GM23248 (cell line): ENCODE measurements around the gene LMO7. TPM values are rescaled to one million over a fixed set of nuclear protein-coding genes. Genes with fewer than 3 reads are reported as not detected.

Experiments
- DNase-seq: peaks from one replicate; pipeline ENCODE4 v3.0.0-alpha.2; 2015
- H2AFZ ChIP-seq: fragments of 200-600 bp; sonication (generic); 2 replicates; pipeline ENCODE4 v1.6.1; 2016; ENCODE audit warnings: antibody characterized with exemption
- H3F3A ChIP-seq: fragments of 200-600 bp; sonication (generic); 2 replicates; pipeline ENCODE4 v1.6.1; 2016; ENCODE audit warnings: mild to moderate bottlenecking, antibody characterized with exemption, mixed run types; ENCODE audit not compliant: insufficient read depth
- H3K27ac ChIP-seq: fragments of 200-600 bp; sonication (generic); 2 replicates; pipeline ENCODE4 v1.5.1; 2016; ENCODE audit warnings: mild to moderate bottlenecking
- H3K27me3 ChIP-seq: fragments of 200-600 bp; sonication (generic); replicated peaks from 2 replicates; pipeline ENCODE4 v1.6.1; 2016; ENCODE audit warnings: mild to moderate bottlenecking; ENCODE audit not compliant: insufficient read depth
- H3K36me3 ChIP-seq: fragments of 200-600 bp; sonication (generic); 2 replicates; pipeline ENCODE4 v1.6.1; 2016; ENCODE audit warnings: low read depth, mild to moderate bottlenecking
- H3K4me1 ChIP-seq: fragments of 200-600 bp; sonication (generic); 2 replicates; pipeline ENCODE4 v1.6.1; 2016; ENCODE audit warnings: mild to moderate bottlenecking; ENCODE audit not compliant: insufficient read depth
- H3K4me2 ChIP-seq: fragments of 200-600 bp; sonication (generic); one replicate; pipeline ENCODE4 v1.6.1; 2016; ENCODE audit warnings: mild to moderate bottlenecking; ENCODE audit not compliant: unreplicated experiment
- H3K4me3 ChIP-seq: fragments of 200-600 bp; sonication (generic); 2 replicates; pipeline ENCODE4 v1.5.1; 2016; ENCODE audit warnings: mild to moderate bottlenecking
- H3K79me2 ChIP-seq: fragments of 200-600 bp; sonication (generic); 2 replicates; pipeline ENCODE4 v1.6.1; 2016; ENCODE audit warnings: mild to moderate bottlenecking; ENCODE audit not compliant: insufficient read depth
- H3K9ac ChIP-seq: fragments of 200-600 bp; sonication (generic); 2 replicates; pipeline ENCODE4 v1.6.1; 2016; ENCODE audit warnings: mild to moderate bottlenecking
- H3K9me2 ChIP-seq: fragments of 200-600 bp; sonication (generic); 2 replicates; pipeline ENCODE4 v1.6.1; 2016; ENCODE audit warnings: mixed run types, mild to moderate bottlenecking, moderate library complexity; ENCODE audit not compliant: insufficient read depth
- H3K9me3 ChIP-seq: fragments of 200-600 bp; sonication (generic); one replicate; pipeline ENCODE4 v1.6.1; 2017; ENCODE audit warnings: low read depth
- H4K20me1 ChIP-seq: fragments of 200-600 bp; sonication (generic); 2 replicates; pipeline ENCODE4 v1.6.0; 2016; ENCODE audit not compliant: insufficient read depth
- EZH2 ChIP-seq: fragments of 200-600 bp; sonication (generic); IDR thresholded peaks from 2 replicates; pipeline ENCODE4 v1.6.1; 2018; ENCODE audit warnings: antibody characterized with exemption, mild to moderate bottlenecking; ENCODE audit not compliant: insufficient read depth, poor library complexity, severe bottlenecking
- EZH2phosphoT487 ChIP-seq: fragments of 200-600 bp; sonication (generic); IDR thresholded peaks from 2 replicates; pipeline ENCODE4 v1.6.1; 2018; ENCODE audit warnings: antibody characterized with exemption, moderate library complexity, mild to moderate bottlenecking, low read depth; ENCODE audit not compliant: insufficient read depth
- WGBS, 2 experiments: methylation state at CpG; one replicate each; pipeline ENCODE4 v1.1.6; 2015 to 2017; ENCODE audit warnings: low lambda C conversion rate in 2 of 2, low coverage in 1 of 2; ENCODE audit errors: missing lambda C conversion rate in 2 of 2; 5-methylcytosine and 5-hydroxymethylcytosine counted together
- in situ Hi-C: fragments of 300-500 bp; cut with MboI; formaldehyde crosslinking; loops from 2 replicates; pipeline ENCODE4 v1.15.0; 2020
- polyA plus RNA-seq: library from polyadenylated mRNA; unstranded; fragments of >200 nt; fragmentation: Nextera tagmentation; extraction: Ambion mirVana; gene quantifications from 2 replicates; pipeline ENCODE4 v1.2.1, GENCODE V29; 2016
- total RNA-seq: library from RNA; depleted of rRNA; stranded (reverse); fragments of >200 nt; shearing (Covaris generic); gene quantifications from 2 replicates; pipeline ENCODE4 v1.2.3, GENCODE V29; 2014

LMO7 gene
- total and polyA plus RNA-seq, 2 experiments from 2014 or later = 288 to 318 TPM

- Histone ChIP-seq H3K9me2 (no peaks in the 10 kb centered on the region), H3K4me2 (no peak overlapping the region), H3K27me3 (no peaks in the 10 kb centered on the region), H3K36me3 (peaks cover 91% of the 10 kb centered on the region), H3K9ac (no peak overlapping the region), H3K27ac (no peak overlapping the region), H3K4me1 (peaks cover 40% of the 10 kb centered on the region), H4K20me1 (no peaks in the 10 kb centered on the region; the same call in 1 of the 2 replicates), H3K4me3 (no peak overlapping the region), H3K79me2 (peaks cover 78% of the 10 kb centered on the region), H3K9me3 (no peaks in the 10 kb centered on the region), H3F3A (peaks cover 73% of the 10 kb centered on the region), H2AFZ (no peak overlapping the region)
- DNase-seq = no peak
- TF ChIP-seq EZH2 (no peak), EZH2phosphoT487 (no peak)
- in situ Hi-C loops = no loop called here
- 85 to 86% methylated on average over 5 of the region's 5 CpGs for whole genome bisulfite sequencing, 2 experiments
Observed at GRCh38 chr13:75802161-75802560, 166.0 kb downstream of the LMO7 start.

GRCh38 chr13:75803164-75803611 lies 167.1 kb downstream of the LMO7 start:
- Histone ChIP-seq H3K9me3 (no peaks in the 10 kb centered on the region), H3K4me3 (no peak overlapping the region), H3K27me3 (no peaks in the 10 kb centered on the region), H3F3A (peaks cover 68% of the 10 kb centered on the region), H2AFZ (no peak overlapping the region), H3K79me2 (peaks cover 78% of the 10 kb centered on the region), H3K4me1 (peaks cover 32% of the 10 kb centered on the region), H3K4me2 (no peak overlapping the region), H3K9me2 (no peaks in the 10 kb centered on the region), H3K9ac (no peak overlapping the region), H4K20me1 (no peaks in the 10 kb centered on the region; the same call in 1 of the 2 replicates), H3K36me3 (peaks cover 92% of the 10 kb centered on the region), H3K27ac (no peak overlapping the region)
- DNase-seq = no peak
- 36 to 70% methylated on average over 1 of the region's 1 CpG for WGBS, 2 experiments
- in situ Hi-C loops = no loop called here
- TF ChIP-seq EZH2 (no peak), EZH2phosphoT487 (no peak)

- 94 to 96% methylated on average over 10 of the region's 10 CpGs for WGBS, 2 experiments
- H3K4me3 ChIP-seq = no peak overlapping the region
- H3K27me3 ChIP-seq = no peaks in the 10 kb centered on the region
- no peak overlapping the region for H3K27ac ChIP-seq
- H3K9me2 ChIP-seq = no peaks in the 10 kb centered on the region
- H3K9ac ChIP-seq = no peak overlapping the region
- no peaks in the 10 kb centered on the region; the same call in 1 of the 2 replicates for H4K20me1 ChIP-seq
- peaks cover 23% of the 10 kb centered on the region for H3K4me1 ChIP-seq
- H3K9me3 ChIP-seq = no peaks in the 10 kb centered on the region
- no peak overlapping the region for H2AFZ ChIP-seq
- no peak for DNase-seq
- H3F3A ChIP-seq = peaks cover 68% of the 10 kb centered on the region
- H3K79me2 ChIP-seq = peaks cover 78% of the 10 kb centered on the region
- in situ Hi-C loops = no loop called here
- H3K4me2 ChIP-seq = no peak overlapping the region
- no peak for TF ChIP-seq EZH2
- no peak for TF ChIP-seq EZH2phosphoT487
- H3K36me3 ChIP-seq = peaks cover 93% of the 10 kb centered on the region
Observed at GRCh38 chr13:75804054-75804453, 167.9 kb downstream of the LMO7 start.

- Histone ChIP-seq H3F3A (peaks cover 67% of the 10 kb centered on the region), H3K27ac (no peak overlapping the region), H3K4me2 (no peak overlapping the region), H2AFZ (no peak overlapping the region), H3K9me2 (no peaks in the 10 kb centered on the region), H3K36me3 (peaks cover 87% of the 10 kb centered on the region), H3K4me1 (peaks cover 17% of the 10 kb centered on the region), H3K9ac (no peak overlapping the region), H3K9me3 (no peaks in the 10 kb centered on the region), H4K20me1 (no peaks in the 10 kb centered on the region; the same call in 1 of the 2 replicates), H3K27me3 (no peaks in the 10 kb centered on the region), H3K4me3 (no peak overlapping the region), H3K79me2 (peaks cover 78% of the 10 kb centered on the region)
- TF ChIP-seq EZH2 (no peak), EZH2phosphoT487 (no peak)
- DNase-seq = no peak
- 97 to 99% methylated on average over 4 of the region's 4 CpGs for whole genome bisulfite sequencing, 2 experiments
- in situ Hi-C loops = no loop called here
Observed at GRCh38 chr13:75804605-75805004, 168.5 kb downstream of the LMO7 start.

GRCh38 chr13:75806117-75806516 lies 170.0 kb downstream of the LMO7 start:
- DNase-seq = no peak
- Histone ChIP-seq H3K36me3 (peaks cover 76% of the 10 kb centered on the region), H2AFZ (no peak overlapping the region), H3K79me2 (peaks cover 80% of the 10 kb centered on the region), H3F3A (peaks cover 61% of the 10 kb centered on the region), H3K4me2 (no peak overlapping the region), H3K27ac (no peak overlapping the region), H3K9me2 (no peaks in the 10 kb centered on the region), H3K9me3 (no peaks in the 10 kb centered on the region), H4K20me1 (no peaks in the 10 kb centered on the region), H3K4me1 (peaks cover 6% of the 10 kb centered on the region; the same call in 1 of the 2 replicates), H3K9ac (no peak overlapping the region), H3K4me3 (no peak overlapping the region), H3K27me3 (no peaks in the 10 kb centered on the region)
- no peak for TF ChIP-seq EZH2phosphoT487
- no peak for TF ChIP-seq EZH2
- 98% methylated on average over 7 of the region's 7 CpGs for WGBS, 2 experiments
- in situ Hi-C loops = no loop called here
